ENCODE results near the gene SERPINH1.
"Not testable (repeated sequence)": the region's sequence is repeated elsewhere in the genome, so short reads cannot be mapped to it uniquely, and the experiment has no call there.

- TF ChIP-seq CTCF (IDR thresholded peaks at IDR 0.05); POLR2A (IDR thresholded peaks at IDR 0.05; ENCODE audit: low read length); RFX5 (IDR thresholded peaks at IDR 0.05); ZSCAN20 (CRISPR knock-in tag; IDR thresholded peaks at IDR 0.05); MAX (IDR thresholded peaks at IDR 0.05); HOXA7 (CRISPR knock-in tag; IDR thresholded peaks at IDR 0.05); MAFK (IDR thresholded peaks at IDR 0.05; ENCODE audit: partially characterized antibody); CEBPB (IDR thresholded peaks at IDR 0.05); USF2 (IDR thresholded peaks at IDR 0.05): not testable (repeated sequence)
These were observed 22.7 kb downstream of the SERPINH1 start for GRCh38 chr11:75584659-75585292.
